Adrenal gland (tissue), 12 donors: ENCODE results near the gene COPS3. TPM values are rescaled to one million over a fixed set of nuclear protein-coding genes. Genes with fewer than 3 reads are reported as not detected.

Source experiments
- DNase-seq, 7 donors: peaks; one replicate each; pipeline ENCODE4 v3.0.0-alpha.2; 2019 to 2020
- H3K27ac ChIP-seq, 5 donors: fragments of 200-600 bp; sonication (generic) in 4 of 5; 1 replicate in 3 of 5; 2 replicates in 2 of 5; pipeline versions ENCODE4 v1.5.1 to v1.8.0; 2016 to 2020; ENCODE audit warnings: mild to moderate bottlenecking in 1 of 5
- H3K27me3 ChIP-seq: fragments of 200-600 bp; 2 replicates; pipeline ENCODE4 v1.8.0; 2021
- H3K36me3 ChIP-seq, 2 donors: fragments of 200-600 bp; replicated peaks in 1 of 2; 1 replicate in 1 of 2; 2 replicates in 1 of 2; pipeline versions ENCODE4 v1.5.1 to v1.8.0; 2018 to 2022
- H3K4me1 ChIP-seq, 2 donors: fragments of 200-600 bp; replicated peaks in 1 of 2; 1 replicate in 1 of 2; 2 replicates in 1 of 2; pipeline versions ENCODE4 v1.5.1 to v1.8.0; 2018 to 2021
- H3K4me3 ChIP-seq, 4 donors: fragments of 200-600 bp; sonication (generic) in 3 of 4; one replicate each; pipeline ENCODE4 v1.5.1; 2016 to 2018
- H3K9me3 ChIP-seq, 3 donors: fragments of 200-600 bp; sonication (generic) in 1 of 3; replicated peaks in 1 of 3; 1 replicate in 2 of 3; 2 replicates in 1 of 3; pipeline versions ENCODE4 v1.5.1 to v1.8.0; 2016 to 2021
- POLR2A ChIP-seq, 2 donors: fragments of 450-650 bp; IDR thresholded peaks; one replicate each; pipeline ENCODE4 v1.6.1; 2017; ENCODE audit warnings: antibody characterized with exemption in 2 of 2, mild to moderate bottlenecking in 2 of 2, moderate library complexity in 1 of 2
- WGBS, 4 donors: extraction: QIAGEN DNeasy Blood & Tissue Kit in 2 of 4; methylation state at CpG; one replicate each; pipeline versions ENCODE4 v1.1.5 to v1.1.7; 2013 to 2017; 5-methylcytosine and 5-hydroxymethylcytosine counted together
- intact Hi-C, 2 donors: fragments of 100-400 bp; cut with DNase I; formaldehyde crosslinking; loops; one replicate each; pipeline versions ENCODE4 v1.14.1 to v1.15.0; 2022 to 2023
- polyA plus RNA-seq, 3 donors: library from polyadenylated mRNA; stranded (reverse); fragments of 200-250 nt in 2 of 3; fragments of 350-450 nt in 1 of 3; fragmentation: Illumina TruSeq in 1 of 3; extraction: RNeasy Lipid Tissue Mini Kit (QIAGEN cat#74804) in 1 of 3; gene quantifications; one replicate each; pipeline ENCODE4 v1.2.3, GENCODE V29; 2013 to 2014
- total RNA-seq, 9 donors: library from RNA; depleted of rRNA in 4 of 9; stranded (reverse); fragments of >200 nt in 4 of 9; fragments of 120-200 nt in 1 of 9; fragmentation: NEBNext Ultra II Directional in 1 of 9; extraction: Animal tissue kit (Norgen Biotek cat#: 25700) in 1 of 9; gene quantifications; one replicate each; pipeline versions ENCODE4 v1.1.0 to v1.2.4, GENCODE V29; 2013 to 2023
- TF ChIP-seq, protein P1 (sequence below), 6 experiments: fragments of 450-650 bp in 4 of 6; fragments of 200-600 bp in 2 of 6; sonication (generic) in 1 of 6; IDR thresholded peaks; 1 replicate in 5 of 6; 2 replicates in 1 of 6; pipeline versions ENCODE4 v1.5.1 to v1.8.0; 2016 to 2021; ENCODE audit warnings: antibody characterized with exemption in 6 of 6, mild to moderate bottlenecking in 2 of 6, moderate library complexity in 1 of 6
- donor health status: healthy with polysubstance abuse.
- donor health status: Bipolar disorder and iron deficiency.
- donor health status: DM: yes; HTN: yes; CAD: no.
- donor health status: DM: no; HTN: no; CAD: no.
- donor health status: DM: no; HTN: no; CAD: no.
- donor health status: DM: yes; HTN: yes; CAD: no.

Gene COPS3
- total and polyA plus RNA-seq, 12 donors, result 18.7 to 140 (median 52.3) TPM

DNA sequence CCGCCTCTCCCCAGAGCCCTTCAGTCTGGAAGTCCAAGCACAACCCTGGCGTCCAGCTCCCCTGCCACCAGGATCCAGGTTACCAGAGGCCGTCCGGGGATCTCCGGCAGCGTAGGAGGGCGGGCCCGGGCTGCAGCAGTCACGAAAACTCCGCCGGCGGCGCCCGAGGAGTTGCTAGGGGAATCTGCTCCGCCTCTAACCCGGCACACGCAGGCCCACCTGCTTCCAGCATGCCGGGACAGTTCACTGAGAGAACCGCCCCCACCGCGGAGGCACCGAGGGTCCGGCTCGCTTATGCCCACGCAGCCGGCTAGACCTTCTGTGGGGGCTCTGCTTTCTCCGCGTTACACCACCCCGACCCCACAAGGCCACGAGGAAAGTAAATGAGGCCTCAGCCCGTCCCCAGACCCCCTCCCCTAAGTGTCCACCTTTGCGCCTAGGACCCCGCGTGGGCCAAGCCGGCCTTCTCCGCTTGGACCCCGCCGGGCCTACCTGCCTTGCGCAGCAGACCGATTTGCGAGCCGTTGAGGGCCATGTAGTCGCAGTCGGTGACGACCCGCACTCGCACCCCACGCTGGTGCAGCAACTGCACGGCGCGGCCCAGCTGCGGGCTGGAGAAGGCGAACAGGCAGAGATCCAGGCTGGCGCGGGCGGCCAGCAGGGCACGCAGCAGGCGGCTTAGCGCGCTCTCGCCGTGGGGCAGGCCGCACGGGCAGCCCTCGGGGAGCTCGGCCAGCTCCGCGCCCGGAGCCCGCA, 75.5 kb downstream of the COPS3 start:
- Histone ChIP-seq H3K4me3 (peak overlapping the region in 2 of 4 donors; percentile 36 to 67), H3K4me1 (peaks cover 29 to 44% of the 10 kb centered on the region in 2 donors), H3K27me3 (no peaks in the 10 kb centered on the region), H3K36me3 (no peaks in the 10 kb centered on the region), H3K27ac (peak overlapping the region; percentile 37 to 90 (median 85)), H3K9me3 (no peaks in the 10 kb centered on the region)
- peak; percentile 56 to 82 (median 75) for DNase-seq
- intact Hi-C loops, result loop anchor here in 1 of 2 donors (10.0 kb wide), 1 partner anchor 61 kb away; no protein-coding TSS in a partner anchor
- WGBS, 4 donors, result 8 to 40% (median 12%) methylated on average over 2 to 70 of the region's 70 CpGs
- peak in 1 of 2 donors; percentile 28 for TF ChIP-seq POLR2A (IDR thresholded peaks at IDR 0.05)
- TF ChIP-seq, protein P1, sequence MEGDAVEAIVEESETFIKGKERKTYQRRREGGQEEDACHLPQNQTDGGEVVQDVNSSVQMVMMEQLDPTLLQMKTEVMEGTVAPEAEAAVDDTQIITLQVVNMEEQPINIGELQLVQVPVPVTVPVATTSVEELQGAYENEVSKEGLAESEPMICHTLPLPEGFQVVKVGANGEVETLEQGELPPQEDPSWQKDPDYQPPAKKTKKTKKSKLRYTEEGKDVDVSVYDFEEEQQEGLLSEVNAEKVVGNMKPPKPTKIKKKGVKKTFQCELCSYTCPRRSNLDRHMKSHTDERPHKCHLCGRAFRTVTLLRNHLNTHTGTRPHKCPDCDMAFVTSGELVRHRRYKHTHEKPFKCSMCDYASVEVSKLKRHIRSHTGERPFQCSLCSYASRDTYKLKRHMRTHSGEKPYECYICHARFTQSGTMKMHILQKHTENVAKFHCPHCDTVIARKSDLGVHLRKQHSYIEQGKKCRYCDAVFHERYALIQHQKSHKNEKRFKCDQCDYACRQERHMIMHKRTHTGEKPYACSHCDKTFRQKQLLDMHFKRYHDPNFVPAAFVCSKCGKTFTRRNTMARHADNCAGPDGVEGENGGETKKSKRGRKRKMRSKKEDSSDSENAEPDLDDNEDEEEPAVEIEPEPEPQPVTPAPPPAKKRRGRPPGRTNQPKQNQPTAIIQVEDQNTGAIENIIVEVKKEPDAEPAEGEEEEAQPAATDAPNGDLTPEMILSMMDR (IDR thresholded peaks at IDR 0.05), result peak in 1 of 6 experiments; percentile 2

DNA sequence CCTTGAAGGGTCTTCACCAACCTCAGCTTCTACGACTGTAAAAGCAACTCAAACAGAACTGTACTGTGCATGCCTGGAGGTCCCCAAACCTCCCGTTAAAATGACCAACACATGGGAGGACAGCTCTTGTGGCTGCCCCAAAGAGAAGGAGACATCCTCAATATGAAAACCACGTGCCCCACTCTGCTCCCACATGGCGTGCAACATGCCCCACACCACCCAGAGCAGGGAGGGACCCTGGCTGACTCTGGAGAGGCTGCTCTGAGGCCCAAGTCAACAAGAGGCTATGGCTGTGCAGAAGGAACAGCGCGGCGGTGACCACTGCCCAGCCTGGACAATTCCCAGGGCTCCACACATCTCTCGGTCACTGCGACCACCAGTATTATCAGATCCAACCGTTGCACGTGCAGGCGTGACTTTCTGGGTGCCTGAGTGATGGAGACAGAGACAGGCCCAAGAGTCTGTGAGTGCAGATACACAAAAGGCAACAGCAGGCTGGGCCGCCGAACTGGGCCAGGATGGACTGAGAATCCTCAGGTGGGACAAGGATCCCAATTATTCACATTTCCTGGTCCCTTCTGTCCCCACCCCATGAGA, 76.3 kb downstream of the COPS3 start:
- DNase-seq, result no peak
- H3K9me3 ChIP-seq, result no peaks in the 10 kb centered on the region
- H3K27me3 ChIP-seq, result no peaks in the 10 kb centered on the region
- 79 to 86% (median 84%) methylated on average over 13 to 14 of the region's 14 CpGs; no CpG with 5 or more reads in 1 of the 4 donors for WGBS, 4 donors
- H3K4me1 ChIP-seq, result peaks cover 29 to 44% of the 10 kb centered on the region in 2 donors
- H3K27ac ChIP-seq, result peak overlapping the region in 2 of 5 donors; percentile 85 to 90
- H3K36me3 ChIP-seq, result no peaks in the 10 kb centered on the region
- intact Hi-C loops, result loop anchor here in 1 of 2 donors (10.0 kb wide), 1 partner anchor 60 kb away; no protein-coding TSS in a partner anchor
- TF ChIP-seq, protein P1 (IDR thresholded peaks at IDR 0.05), result no peak
- TF ChIP-seq POLR2A (IDR thresholded peaks at IDR 0.05), result no peak
- peak overlapping the region in 1 of 4 donors; percentile 67 for H3K4me3 ChIP-seq

DNA sequence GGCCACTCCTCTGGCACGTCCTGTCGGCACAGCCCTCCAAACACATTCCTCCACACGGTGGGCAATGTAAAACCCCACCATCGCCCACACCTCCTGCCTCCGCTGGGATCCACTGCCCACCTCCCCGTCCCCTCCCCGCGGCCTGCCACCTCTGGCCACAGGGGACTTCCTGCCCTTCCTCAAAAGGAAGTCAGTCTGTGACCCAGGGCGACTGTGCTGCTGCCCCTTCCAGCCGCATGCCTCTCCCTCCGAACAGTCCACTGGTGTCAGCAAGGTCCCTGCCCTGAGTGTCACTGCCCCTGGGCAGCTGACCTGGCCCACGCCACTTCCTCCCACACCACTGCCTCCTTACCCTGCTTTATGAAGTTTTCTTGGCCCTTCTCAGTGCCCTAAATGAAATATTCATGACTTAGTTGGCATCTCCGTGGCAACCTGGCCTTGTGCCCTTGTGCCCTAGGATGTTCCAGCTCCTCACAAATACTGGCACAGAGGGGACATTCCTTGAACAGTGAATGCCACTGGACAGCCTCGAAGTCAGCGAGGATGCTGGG, 76.9 kb downstream of the COPS3 start:
- WGBS, 4 donors, result 46 to 60% (median 56%) methylated on average over 14 to 15 of the region's 15 CpGs

More for the DNA sequence above, 76.9 kb downstream of the COPS3 start:
- intact Hi-C loops, result loop anchor here in 1 of 2 donors (10.0 kb wide), 1 partner anchor 59 kb away; no protein-coding TSS in a partner anchor
- peaks cover 29 to 44% of the 10 kb centered on the region in 2 donors for H3K4me1 ChIP-seq
- H3K36me3 ChIP-seq, result no peaks in the 10 kb centered on the region
- H3K27ac ChIP-seq, result peak overlapping the region in 1 of 5 donors; percentile 64
- H3K27me3 ChIP-seq, result no peaks in the 10 kb centered on the region
- no peaks in the 10 kb centered on the region for H3K9me3 ChIP-seq
- DNase-seq, result peak; percentile 62 to 86 (median 73)
- no peak overlapping the region for H3K4me3 ChIP-seq
- peak in 1 of 2 donors; percentile 23 for TF ChIP-seq POLR2A (IDR thresholded peaks at IDR 0.05)
- TF ChIP-seq, protein P1 (IDR thresholded peaks at IDR 0.05), result no peak
